K562 (cell line): ENCODE measurements around the gene ESCO1. TPM values are rescaled to one million over a fixed set of nuclear protein-coding genes. Genes with fewer than 3 reads are reported as not detected.

Experiments
- ATF6 ChIP-seq: sonication (generic); formaldehyde crosslinking; IDR thresholded peaks from 2 replicates; pipeline ENCODE4 v1.4.0; 2020; ENCODE audit warnings: mild to moderate bottlenecking, missing genetic modification reagents
- CREB3L1 ChIP-seq: fragments of 450-650 bp; IDR thresholded peaks from 2 replicates; pipeline ENCODE4 v1.6.1; 2014; ENCODE audit warnings: low read depth, mild to moderate bottlenecking, moderate library complexity, borderline replicate concordance
- HNRNPK ChIP-seq: fragments of 200-400 bp; formaldehyde crosslinking; IDR thresholded peaks from one replicate; pipeline ENCODE4 v1.6.1; 2018; ENCODE audit warnings: mild to moderate bottlenecking, low read depth, low read length; ENCODE audit not compliant: poor library complexity, severe bottlenecking
- MTA1 ChIP-seq: fragments of 450-650 bp; IDR thresholded peaks from 2 replicates; pipeline ENCODE4 v1.6.1; 2017; ENCODE audit warnings: borderline replicate concordance
- NCOA4 ChIP-seq: fragments of 450-650 bp; IDR thresholded peaks from 2 replicates; pipeline ENCODE4 v1.6.1; 2018; ENCODE audit warnings: mild to moderate bottlenecking; ENCODE audit not compliant: partially characterized antibody
- NEUROD1 ChIP-seq: fragments of 150-350 bp; IDR thresholded peaks from 2 replicates; pipeline ENCODE4 v1.6.1; 2014; ENCODE audit warnings: borderline replicate concordance, low read length, low read depth; ENCODE audit not compliant: partially characterized antibody
- NFIX ChIP-seq: fragments of 250-450 bp; sonication (Bioruptor Pico); IDR thresholded peaks from 2 replicates; pipeline ENCODE4 v1.4.0; 2020; ENCODE audit warnings: low read depth, mild to moderate bottlenecking, moderate library complexity
- RHOXF2B ChIP-seq: fragments of 250-450 bp; sonication (Bioruptor Pico); conservative IDR thresholded peaks from 2 replicates; pipeline ENCODE4 v1.5.1; 2021
- SIN3B ChIP-seq: fragments of 450-650 bp; IDR thresholded peaks from 2 replicates; pipeline ENCODE4 v1.6.1; 2017; ENCODE audit warnings: low read depth, mild to moderate bottlenecking, moderate library complexity
- polyA plus RNA-seq, 8 experiments: library from polyadenylated mRNA; depleted of rRNA in 4 of 8; stranded (reverse) in 5 of 8; unstranded in 3 of 8; fragments of >200 nt; fragmentation: Nextera tagmentation in 2 of 8; fragmentation: Illumina TruSeq in 1 of 8; extraction: Ambion mirVana in 2 of 8; extraction: Trizol in 1 of 8; gene quantifications; 2 replicates each; pipeline versions ENCODE4 v1.2.1 to v1.2.3, GENCODE V29; 2011 to 2014; ENCODE audit warnings: inconsistent platforms in 1 of 8, missing spikeins in 1 of 8
- total RNA-seq, 7 experiments: library from RNA; depleted of rRNA in 6 of 7; stranded (reverse); fragments of >200 nt in 6 of 7; fragmentation: Illumina TruSeq in 2 of 7; extraction: Trizol in 2 of 7; gene quantifications; 2 replicates each; pipeline versions ENCODE4 v1.2.1 to v1.2.3, GENCODE V29; 2011 to 2021; ENCODE audit warnings: low replicate concordance in 1 of 7
- TF ChIP-seq, protein P1 (sequence below): fragments of 450-650 bp; IDR thresholded peaks from 2 replicates; pipeline ENCODE4 v1.6.1; 2017; ENCODE audit warnings: antibody characterized with exemption, mild to moderate bottlenecking
- TF ChIP-seq, protein P2 (sequence below): sonication (generic); formaldehyde crosslinking; IDR thresholded peaks from 2 replicates; pipeline ENCODE4 v1.8.0; 2022; ENCODE audit warnings: mild to moderate bottlenecking, missing genetic modification reagents
- TF ChIP-seq, protein P3 (sequence below): IDR thresholded peaks from 2 replicates; pipeline ENCODE4 v1.6.1; 2011; ENCODE audit warnings: borderline replicate concordance, low read depth, mild to moderate bottlenecking, moderate library complexity, low read length; ENCODE audit not compliant: insufficient read depth, poor library complexity, severe bottlenecking
- TF ChIP-seq, protein P4 (sequence below): fragments of 250-450 bp; sonication (Bioruptor Pico); IDR thresholded peaks from 2 replicates; pipeline ENCODE4 v1.8.0; 2021; ENCODE audit warnings: borderline replicate concordance, mild to moderate bottlenecking, moderate library complexity; ENCODE audit not compliant: poor library complexity, severe bottlenecking

Gene ESCO1
- total and polyA plus RNA-seq, 9 of the 15 experiments (the other 6 are each of a cell fraction or from before 2014, with no cell fraction given): 15.0 to 31.3 (median 19.6) TPM

- TF ChIP-seq ATF6 (CRISPR knock-in tag) (peak; percentile 80; the same call in 1 of the 2 replicates), NCOA4 (no peak), HNRNPK (no peak), RHOXF2B (CRISPR knock-in tag) (no peak), CREB3L1 (peak; percentile 86; the same call in 1 of the 2 replicates), SIN3B (peak; percentile 86), MTA1 (0 out of 2 replicates have a peak, but pooled peaks have one; percentile 56), NFIX (no peak), NEUROD1 (peak; percentile 76)
- TF ChIP-seq, protein P1, sequence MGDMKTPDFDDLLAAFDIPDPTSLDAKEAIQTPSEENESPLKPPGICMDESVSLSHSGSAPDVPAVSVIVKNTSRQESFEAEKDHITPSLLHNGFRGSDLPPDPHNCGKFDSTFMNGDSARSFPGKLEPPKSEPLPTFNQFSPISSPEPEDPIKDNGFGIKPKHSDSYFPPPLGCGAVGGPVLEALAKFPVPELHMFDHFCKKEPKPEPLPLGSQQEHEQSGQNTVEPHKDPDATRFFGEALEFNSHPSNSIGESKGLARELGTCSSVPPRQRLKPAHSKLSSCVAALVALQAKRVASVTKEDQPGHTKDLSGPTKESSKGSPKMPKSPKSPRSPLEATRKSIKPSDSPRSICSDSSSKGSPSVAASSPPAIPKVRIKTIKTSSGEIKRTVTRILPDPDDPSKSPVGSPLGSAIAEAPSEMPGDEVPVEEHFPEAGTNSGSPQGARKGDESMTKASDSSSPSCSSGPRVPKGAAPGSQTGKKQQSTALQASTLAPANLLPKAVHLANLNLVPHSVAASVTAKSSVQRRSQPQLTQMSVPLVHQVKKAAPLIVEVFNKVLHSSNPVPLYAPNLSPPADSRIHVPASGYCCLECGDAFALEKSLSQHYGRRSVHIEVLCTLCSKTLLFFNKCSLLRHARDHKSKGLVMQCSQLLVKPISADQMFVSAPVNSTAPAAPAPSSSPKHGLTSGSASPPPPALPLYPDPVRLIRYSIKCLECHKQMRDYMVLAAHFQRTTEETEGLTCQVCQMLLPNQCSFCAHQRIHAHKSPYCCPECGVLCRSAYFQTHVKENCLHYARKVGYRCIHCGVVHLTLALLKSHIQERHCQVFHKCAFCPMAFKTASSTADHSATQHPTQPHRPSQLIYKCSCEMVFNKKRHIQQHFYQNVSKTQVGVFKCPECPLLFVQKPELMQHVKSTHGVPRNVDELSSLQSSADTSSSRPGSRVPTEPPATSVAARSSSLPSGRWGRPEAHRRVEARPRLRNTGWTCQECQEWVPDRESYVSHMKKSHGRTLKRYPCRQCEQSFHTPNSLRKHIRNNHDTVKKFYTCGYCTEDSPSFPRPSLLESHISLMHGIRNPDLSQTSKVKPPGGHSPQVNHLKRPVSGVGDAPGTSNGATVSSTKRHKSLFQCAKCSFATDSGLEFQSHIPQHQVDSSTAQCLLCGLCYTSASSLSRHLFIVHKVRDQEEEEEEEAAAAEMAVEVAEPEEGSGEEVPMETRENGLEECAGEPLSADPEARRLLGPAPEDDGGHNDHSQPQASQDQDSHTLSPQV: peak; percentile 58; the same call in 1 of the 2 replicates
- TF ChIP-seq, protein P2, sequence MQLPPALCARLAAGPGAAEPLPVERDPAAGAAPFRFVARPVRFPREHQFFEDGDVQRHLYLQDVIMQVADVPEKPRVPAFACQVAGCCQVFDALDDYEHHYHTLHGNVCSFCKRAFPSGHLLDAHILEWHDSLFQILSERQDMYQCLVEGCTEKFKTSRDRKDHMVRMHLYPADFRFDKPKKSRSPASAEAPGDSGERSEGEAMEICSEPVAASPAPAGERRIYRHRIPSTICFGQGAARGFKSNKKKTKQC (CRISPR knock-in tag): peak; percentile 93
- TF ChIP-seq, protein P3, sequence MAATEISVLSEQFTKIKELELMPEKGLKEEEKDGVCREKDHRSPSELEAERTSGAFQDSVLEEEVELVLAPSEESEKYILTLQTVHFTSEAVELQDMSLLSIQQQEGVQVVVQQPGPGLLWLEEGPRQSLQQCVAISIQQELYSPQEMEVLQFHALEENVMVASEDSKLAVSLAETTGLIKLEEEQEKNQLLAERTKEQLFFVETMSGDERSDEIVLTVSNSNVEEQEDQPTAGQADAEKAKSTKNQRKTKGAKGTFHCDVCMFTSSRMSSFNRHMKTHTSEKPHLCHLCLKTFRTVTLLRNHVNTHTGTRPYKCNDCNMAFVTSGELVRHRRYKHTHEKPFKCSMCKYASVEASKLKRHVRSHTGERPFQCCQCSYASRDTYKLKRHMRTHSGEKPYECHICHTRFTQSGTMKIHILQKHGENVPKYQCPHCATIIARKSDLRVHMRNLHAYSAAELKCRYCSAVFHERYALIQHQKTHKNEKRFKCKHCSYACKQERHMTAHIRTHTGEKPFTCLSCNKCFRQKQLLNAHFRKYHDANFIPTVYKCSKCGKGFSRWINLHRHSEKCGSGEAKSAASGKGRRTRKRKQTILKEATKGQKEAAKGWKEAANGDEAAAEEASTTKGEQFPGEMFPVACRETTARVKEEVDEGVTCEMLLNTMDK: peak; percentile 95
- TF ChIP-seq, protein P4, sequence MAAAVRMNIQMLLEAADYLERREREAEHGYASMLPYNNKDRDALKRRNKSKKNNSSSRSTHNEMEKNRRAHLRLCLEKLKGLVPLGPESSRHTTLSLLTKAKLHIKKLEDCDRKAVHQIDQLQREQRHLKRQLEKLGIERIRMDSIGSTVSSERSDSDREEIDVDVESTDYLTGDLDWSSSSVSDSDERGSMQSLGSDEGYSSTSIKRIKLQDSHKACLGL (CRISPR knock-in tag): peak; percentile 53
Measured at GRCh38 chr18:21612125-21613039, 11.9 kb upstream of the ESCO1 start, which contains the start of gene SNRPD1 (continued).
